Stimulated activated CD8-positive, alpha-beta memory T cell treated with anti-CD3 and anti-CD28 coated beads, Interleukin-12 subunit alpha, Interleukin-12 subunit beta, amount 100 ng/mL, for 24 hours (primary cell): ENCODE data around the gene ADAD2.
"Not testable (repeated sequence)": the region's sequence is repeated elsewhere in the genome, so short reads cannot be mapped to it uniquely, and the experiment has no call there.

Experiments used
- DNase-seq: peaks from one replicate; pipeline ENCODE4 v3.0.0-alpha.2; 2020; ENCODE audit errors: extremely low read depth

ADAD2 gene

GRCh38 chr16:84195201-84196093 lies 4.5 kb downstream of the ADAD2 start:
- no peak for DNase-seq

DNA sequence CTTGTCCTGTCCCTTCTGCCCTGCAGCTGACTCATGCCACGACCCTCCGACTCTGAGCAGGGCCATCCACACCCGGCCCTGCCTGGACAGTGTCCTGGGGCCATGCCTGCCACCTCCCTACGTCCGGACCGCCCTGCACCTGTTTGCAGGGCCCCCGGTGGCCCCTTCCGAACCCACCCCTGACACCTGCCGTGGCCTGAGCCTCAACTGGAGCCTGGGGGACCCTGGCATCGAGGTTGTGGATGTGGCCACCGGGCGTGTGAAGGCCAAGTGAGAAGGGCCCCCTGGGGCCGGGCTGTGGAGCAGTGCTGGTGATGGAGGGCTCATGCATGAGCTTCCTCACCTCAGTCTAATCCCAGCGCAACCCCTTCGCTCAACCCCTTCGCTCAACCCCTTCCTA lies 5.1 kb downstream of the ADAD2 start:
- DNase-seq: no peak

- no peak for DNase-seq
Observed at GRCh38 chr16:84196727-84197394, 5.9 kb downstream of the ADAD2 start.

DNA sequence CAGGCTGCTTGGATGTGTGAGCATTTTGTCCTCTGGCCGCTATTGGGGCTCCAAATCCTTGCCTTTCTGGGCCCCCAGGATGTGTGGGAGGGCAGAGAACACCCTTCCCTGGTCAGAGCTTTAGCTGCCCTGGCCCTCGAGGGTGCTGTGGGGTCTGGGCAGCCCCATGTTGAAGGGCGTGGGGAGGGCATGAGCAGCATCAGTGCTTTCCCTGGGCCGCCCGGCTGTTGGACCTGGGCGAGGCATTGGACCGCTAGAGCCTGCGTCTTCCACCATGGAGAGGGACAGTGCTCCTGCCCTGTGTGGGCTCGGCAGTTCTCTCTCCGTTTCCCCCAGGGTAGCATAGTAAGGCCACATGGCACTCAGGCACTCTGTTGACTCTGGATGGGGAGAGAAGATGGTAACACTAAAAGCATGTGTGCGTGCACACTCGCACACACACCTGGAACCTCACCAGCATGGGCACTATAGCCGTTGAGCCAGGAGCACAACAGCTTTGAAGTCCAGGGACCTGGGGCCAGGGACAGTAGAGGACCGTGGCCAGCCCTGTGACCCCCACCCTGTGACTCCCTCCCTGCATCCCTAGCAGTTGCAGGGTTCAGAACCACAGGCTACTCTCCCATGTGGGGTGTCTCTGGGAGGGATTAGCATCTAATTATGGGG lies 6.6 kb downstream of the ADAD2 start:
- no peak for DNase-seq

GRCh38 chr16:84198401-84198800 lies 7.4 kb downstream of the ADAD2 start:
- DNase-seq: no peak

GRCh38 chr16:84199097-84199496 lies 8.1 kb downstream of the ADAD2 start:
- no peak for DNase-seq

DNA sequence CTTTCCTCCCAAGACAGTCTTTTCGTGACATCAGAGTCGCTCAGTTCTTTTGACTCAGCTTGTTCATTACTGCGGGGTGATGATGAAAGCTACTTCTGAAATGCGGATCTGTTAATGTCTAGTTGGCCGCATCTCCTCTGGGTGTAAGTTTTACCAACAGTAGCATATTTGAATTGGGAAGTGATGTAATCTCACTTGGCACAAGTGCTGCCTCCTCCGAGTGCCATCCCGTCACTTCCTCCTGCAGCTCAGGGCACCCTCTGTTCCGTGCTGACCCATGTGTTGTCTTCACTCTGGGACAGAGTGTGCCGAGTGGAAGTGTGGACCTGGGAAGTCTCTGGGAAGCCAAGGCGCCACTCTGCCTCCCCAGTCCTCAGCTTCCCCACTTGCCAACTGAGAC lies 8.9 kb downstream of the ADAD2 start:
- no peak for DNase-seq

DNA sequence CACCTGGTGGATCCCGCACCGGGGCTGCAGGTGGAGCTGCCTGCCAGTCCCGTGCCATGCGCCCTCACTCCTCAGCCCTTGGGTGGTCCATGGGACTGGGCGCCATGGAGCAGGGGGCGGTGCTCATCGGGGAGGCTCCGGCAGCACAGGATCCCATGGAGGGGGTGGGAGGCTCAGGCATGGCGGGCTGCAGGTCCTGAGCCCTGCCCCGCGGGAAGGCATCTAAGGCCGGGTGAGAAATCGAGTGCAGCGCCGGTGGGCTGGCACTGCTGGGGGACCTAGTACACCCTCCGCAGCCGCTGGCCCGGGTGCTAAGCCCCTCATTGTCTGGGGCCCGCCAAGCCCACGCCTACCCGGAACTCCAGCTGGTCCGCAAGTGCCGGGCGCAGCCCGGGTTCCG lies 13.6 kb downstream of the ADAD2 start:
- not testable (repeated sequence) for DNase-seq

DNA sequence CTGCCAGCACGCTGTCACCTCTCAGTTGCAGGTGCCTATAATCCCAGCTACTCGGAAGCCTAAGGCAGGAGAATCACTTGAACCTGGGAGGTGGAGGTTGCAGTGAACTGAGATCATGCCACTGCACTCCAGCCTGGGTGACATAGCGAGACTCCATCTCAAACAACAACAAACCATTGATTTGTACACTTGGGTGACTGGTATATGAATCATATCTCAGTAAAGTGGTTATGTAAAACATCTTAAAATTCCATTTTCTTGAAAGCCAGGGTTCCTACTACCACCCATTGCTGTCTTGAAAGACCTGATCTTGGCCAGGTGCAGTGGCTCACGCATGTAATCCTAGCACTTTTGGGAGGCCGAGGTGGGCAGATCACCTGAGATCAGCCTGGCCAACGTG lies 14.2 kb downstream of the ADAD2 start:
- DNase-seq: not testable (repeated sequence)

DNA sequence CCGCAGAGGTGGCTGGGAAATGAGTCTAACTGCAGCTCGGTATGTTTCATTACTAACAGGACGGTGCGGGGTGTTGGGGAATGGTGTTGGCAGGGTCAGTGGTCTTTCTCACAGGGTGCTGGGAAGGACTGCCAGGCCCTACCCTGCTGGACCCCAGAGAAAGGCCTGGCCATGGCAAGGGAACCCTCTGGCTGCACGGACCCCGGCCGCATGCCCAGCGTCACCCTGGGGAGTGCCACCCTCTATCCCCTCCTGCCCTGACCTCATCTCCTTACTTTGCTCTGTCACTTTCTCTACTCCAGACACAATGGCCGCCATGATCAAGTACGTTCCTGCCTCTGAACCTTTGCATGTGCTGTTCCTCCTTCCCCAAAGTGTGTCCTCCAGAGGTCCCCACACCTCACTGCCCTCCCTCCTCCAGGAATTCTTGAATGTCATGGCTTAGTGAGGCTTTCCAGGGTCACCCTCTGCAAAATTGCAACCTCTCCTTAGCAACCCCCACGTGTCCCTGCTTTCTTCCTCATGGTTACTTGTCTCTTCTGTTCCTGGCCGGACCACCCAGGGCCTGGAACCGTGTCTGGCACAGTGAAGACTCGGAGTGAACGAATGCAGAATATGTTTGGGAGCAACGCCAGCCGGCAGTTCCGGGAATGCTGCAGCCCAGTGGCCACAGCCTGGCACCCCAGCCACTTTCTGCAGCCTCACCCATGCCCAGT lies 15.2 kb downstream of the ADAD2 start:
- no peak for DNase-seq

GRCh38 chr16:84207251-84207650 lies 16.3 kb downstream of the ADAD2 start:
- no peak for DNase-seq

DNA sequence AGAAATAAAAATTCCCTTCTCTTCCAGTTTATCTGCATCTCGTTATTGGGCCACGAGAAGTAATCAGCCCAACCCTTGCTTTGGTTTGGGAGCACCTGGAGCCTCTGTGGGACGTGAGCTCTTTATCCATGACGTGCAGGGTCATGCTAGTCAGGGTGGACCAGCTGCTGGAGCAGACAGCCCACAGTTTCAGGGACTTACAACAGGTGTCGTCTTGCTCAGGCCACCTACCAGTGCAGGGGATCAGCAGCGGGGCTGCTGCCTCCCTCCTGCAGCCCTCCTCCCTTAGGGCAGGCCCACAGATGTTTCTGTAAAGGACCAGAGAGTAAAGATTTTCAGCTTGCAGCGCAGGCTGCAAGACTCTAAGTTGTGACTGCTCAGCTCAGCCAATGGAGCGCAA lies 16.9 kb downstream of the ADAD2 start:
- DNase-seq: no peak

DNA sequence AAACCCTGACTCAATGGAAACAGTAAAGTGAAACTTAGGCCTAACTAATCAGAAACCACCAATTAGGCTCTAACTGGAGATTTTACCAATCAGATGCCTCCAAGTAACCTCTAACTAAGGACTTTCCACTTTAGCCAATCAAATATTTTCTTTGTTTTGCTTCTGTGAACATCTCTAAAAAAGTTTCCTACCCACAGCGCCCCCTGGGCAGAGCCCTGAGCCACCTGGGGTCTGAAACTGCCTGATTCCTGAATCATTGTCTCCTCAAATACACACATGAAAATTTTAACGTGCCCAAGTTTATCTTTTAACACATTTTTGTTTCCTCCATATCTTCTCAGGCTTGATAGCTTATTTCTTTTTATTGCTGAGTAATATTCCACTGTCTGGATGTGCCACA lies 19.0 kb downstream of the ADAD2 start:
- no peak for DNase-seq

- DNase-seq: no peak
Observed at GRCh38 chr16:84212154-84212553, 21.2 kb downstream of the ADAD2 start.

DNA sequence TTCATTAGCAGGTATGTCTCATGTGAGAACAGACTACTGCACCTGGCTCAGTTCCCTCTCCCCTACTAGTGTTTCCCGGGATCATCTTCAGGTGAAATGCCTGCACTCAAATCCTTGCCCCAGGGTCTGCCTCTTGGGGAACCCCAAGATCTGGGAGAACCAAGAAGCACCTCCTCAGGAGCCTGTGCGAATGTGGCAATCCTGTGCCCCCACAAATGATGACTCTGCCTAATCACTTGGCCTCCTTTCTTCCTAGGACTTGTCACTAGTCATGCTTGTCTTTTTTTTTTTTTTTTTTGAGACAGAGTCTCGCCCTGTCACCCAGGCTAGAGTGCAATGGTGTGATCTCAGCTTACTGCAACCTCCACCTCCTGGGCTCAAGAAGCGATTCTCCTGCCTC lies 21.7 kb downstream of the ADAD2 start:
- DNase-seq: no peak

GRCh38 chr16:84214451-84215066 lies 23.6 kb downstream of the ADAD2 start:
- DNase-seq: no peak

GRCh38 chr16:84215531-84215930 lies 24.6 kb downstream of the ADAD2 start:
- no peak for DNase-seq

GRCh38 chr16:84216144-84216543 lies 25.2 kb downstream of the ADAD2 start:
- not testable (repeated sequence) for DNase-seq

DNA sequence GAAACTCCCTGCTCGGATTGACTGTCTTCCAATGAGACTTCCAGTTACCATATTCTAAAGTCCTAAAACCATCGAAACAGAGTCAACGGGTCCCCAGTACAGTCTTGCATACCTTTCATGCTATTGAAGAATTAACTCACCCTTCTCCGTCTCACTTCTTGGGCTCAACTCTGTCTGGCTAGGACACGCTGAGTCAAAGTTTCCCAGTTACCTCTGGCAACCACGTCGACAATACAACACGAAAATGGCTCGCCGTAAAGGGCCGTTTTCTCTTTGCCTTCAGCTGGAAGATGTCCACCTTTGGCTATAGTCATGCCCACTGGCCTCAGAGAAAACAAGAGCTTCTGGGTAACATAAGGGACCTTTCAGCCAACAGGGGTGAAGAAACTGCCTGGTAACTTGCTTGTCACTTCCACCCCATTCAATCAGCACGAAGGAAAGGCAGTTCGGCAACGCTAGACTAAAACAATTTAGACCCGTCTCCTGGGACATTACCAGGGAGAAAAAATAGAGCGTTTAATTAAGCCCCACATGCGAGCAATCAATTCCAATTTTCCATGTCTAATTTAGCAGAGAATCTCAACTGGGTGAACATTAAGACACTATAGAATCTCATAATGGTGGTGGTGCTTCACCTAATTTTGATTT lies 27.3 kb downstream of the ADAD2 start:
- DNase-seq: no peak

GRCh38 chr16:84218956-84219355 lies 28.0 kb downstream of the ADAD2 start:
- no peak for DNase-seq

DNA sequence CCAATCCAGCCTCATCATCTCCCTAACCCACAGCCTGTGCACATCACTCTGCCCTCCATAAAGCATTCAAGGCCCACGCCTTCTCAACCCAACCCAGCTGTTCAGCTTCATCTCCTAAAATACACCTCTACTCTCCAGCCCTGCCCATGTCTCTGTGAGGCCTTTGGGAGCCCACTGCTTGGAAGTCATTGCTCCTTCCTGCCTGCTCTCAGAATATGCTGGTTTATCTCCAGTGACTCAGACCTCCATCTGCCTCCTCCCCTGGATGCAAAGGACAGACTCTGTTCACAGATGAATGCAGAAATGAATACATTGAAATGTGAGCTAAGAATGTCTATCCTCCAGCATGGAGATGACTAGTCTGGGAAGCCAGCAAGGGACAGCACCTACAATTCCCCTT lies 29.9 kb downstream of the ADAD2 start:
- DNase-seq: no peak
